Stomach (tissue), 9 donors: ENCODE measurements around the gene CCDC138. TPM values are rescaled to one million over a fixed set of nuclear protein-coding genes. Genes with fewer than 3 reads are reported as not detected.

Experiments used
- DNase-seq, 2 donors: peaks; one replicate each; pipeline versions ENCODE4 v3.0.0 to v3.0.0-alpha.2; 2013 to 2019
- H3K27ac ChIP-seq, 5 donors: fragments of 200-600 bp in 4 of 5; sonication (generic) in 4 of 5; one replicate each; pipeline ENCODE4 v1.5.1; 2013 to 2019; ENCODE audit warnings: mild to moderate bottlenecking in 1 of 5, moderate library complexity in 1 of 5
- H3K27me3 ChIP-seq, 3 donors: fragments of 200-600 bp; sonication (generic); one replicate each; pipeline ENCODE4 v1.5.1; 2017 to 2019; ENCODE audit warnings: mixed run types in 1 of 3
- H3K36me3 ChIP-seq, 4 donors: fragments of 200-600 bp; sonication (generic); 1 replicate in 3 of 4; 2 replicates in 1 of 4; pipeline ENCODE4 v1.5.1; 2016 to 2019
- H3K4me1 ChIP-seq, 4 donors: fragments of 200-600 bp; sonication (generic); one replicate each; pipeline ENCODE4 v1.5.1; 2016 to 2019
- H3K4me3 ChIP-seq, 4 donors: fragments of 200-600 bp; sonication (generic) in 3 of 4; one replicate each; pipeline ENCODE4 v1.5.1; 2016 to 2019; ENCODE audit warnings: mild to moderate bottlenecking in 1 of 4
- H3K9me3 ChIP-seq, 4 donors: fragments of 200-600 bp; sonication (generic); one replicate each; pipeline ENCODE4 v1.5.1; 2016 to 2019
- EP300 ChIP-seq: sonication (generic); formaldehyde crosslinking; IDR thresholded peaks from one replicate; pipeline ENCODE4 v1.6.1; 2017; ENCODE audit warnings: antibody characterized with exemption
- POLR2A ChIP-seq, 4 donors: fragments of 450-650 bp; IDR thresholded peaks; one replicate each; pipeline ENCODE4 v1.6.1; 2016; ENCODE audit warnings: antibody characterized with exemption in 4 of 4, control low read depth in 2 of 4, mild to moderate bottlenecking in 1 of 4, moderate library complexity in 1 of 4
- POLR2AphosphoS5 ChIP-seq, 3 donors: sonication (generic); formaldehyde crosslinking; IDR thresholded peaks; one replicate each; pipeline ENCODE4 v1.6.1; 2016; ENCODE audit warnings: antibody characterized with exemption in 3 of 3
- WGBS, 5 donors: extraction: QIAGEN DNeasy Blood & Tissue Kit in 3 of 5; methylation state at CpG; one replicate each; pipeline versions ENCODE4 v1.1.5 to v1.1.7; 2013 to 2018; 5-methylcytosine and 5-hydroxymethylcytosine counted together
- intact Hi-C: fragments of 100-400 bp; cut with DNase I; formaldehyde crosslinking; loops from one replicate; pipeline ENCODE4 v1.15.1; 2023; ENCODE audit warnings: low total_unique reads
- polyA plus RNA-seq, 3 donors: library from polyadenylated mRNA; stranded (reverse); fragments of 200-250 nt; gene quantifications; one replicate each; pipeline ENCODE4 v1.2.3, GENCODE V29; 2013
- total RNA-seq, 5 donors: library from RNA; depleted of rRNA; stranded (reverse); fragments of >200 nt; gene quantifications; one replicate each; pipeline versions ENCODE4 v1.1.0 to v1.2.3, GENCODE V29; 2014 to 2016
- TF ChIP-seq, protein P1 (sequence below), 7 experiments: fragments of 450-650 bp in 4 of 7; fragments of 200-600 bp in 3 of 7; sonication (generic) in 3 of 7; IDR thresholded peaks; one replicate each; pipeline ENCODE4 v1.5.1; 2016 to 2019; ENCODE audit warnings: antibody characterized with exemption in 7 of 7, control low read depth in 2 of 7, mild to moderate bottlenecking in 1 of 7
- donor health status: healthy with polysubstance abuse.
- donor health status: Bipolar disorder and iron deficiency.
- donor health status: healthy.

The CCDC138 gene
- total and polyA plus RNA-seq, 8 donors: 0.29 to 25.4 (median 1.9) TPM

DNA sequence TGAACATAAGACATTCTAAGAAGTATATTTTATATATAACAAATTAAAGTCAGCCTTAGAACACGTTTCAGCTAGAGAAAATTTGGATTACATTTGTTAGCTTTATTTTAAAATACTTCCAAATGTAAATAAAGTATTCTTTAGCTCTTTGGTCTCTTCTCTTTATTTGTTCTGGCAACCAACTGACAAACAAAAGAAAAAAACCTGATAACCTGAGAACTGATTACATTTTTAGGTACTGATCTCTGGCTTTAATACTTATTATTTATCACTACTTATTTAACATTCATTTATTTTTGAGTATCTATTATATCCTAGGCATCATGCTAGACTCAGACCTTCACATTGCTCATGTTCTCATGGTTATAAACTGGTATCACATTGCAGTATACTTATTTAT lies 18.5 kb downstream of the CCDC138 start:
- DNase-seq: no peak
- WGBS, 5 donors: 29 to 53% (median 52%) methylated on average over 1 of the region's 1 CpG
- no peaks in the 10 kb centered on the region for H3K4me1 ChIP-seq
- TF ChIP-seq EP300 (no peak), POLR2A (IDR thresholded peaks at IDR 0.05) (no peak), POLR2AphosphoS5 (IDR thresholded peaks at IDR 0.05) (no peak)
- TF ChIP-seq, protein P1, sequence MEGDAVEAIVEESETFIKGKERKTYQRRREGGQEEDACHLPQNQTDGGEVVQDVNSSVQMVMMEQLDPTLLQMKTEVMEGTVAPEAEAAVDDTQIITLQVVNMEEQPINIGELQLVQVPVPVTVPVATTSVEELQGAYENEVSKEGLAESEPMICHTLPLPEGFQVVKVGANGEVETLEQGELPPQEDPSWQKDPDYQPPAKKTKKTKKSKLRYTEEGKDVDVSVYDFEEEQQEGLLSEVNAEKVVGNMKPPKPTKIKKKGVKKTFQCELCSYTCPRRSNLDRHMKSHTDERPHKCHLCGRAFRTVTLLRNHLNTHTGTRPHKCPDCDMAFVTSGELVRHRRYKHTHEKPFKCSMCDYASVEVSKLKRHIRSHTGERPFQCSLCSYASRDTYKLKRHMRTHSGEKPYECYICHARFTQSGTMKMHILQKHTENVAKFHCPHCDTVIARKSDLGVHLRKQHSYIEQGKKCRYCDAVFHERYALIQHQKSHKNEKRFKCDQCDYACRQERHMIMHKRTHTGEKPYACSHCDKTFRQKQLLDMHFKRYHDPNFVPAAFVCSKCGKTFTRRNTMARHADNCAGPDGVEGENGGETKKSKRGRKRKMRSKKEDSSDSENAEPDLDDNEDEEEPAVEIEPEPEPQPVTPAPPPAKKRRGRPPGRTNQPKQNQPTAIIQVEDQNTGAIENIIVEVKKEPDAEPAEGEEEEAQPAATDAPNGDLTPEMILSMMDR (IDR thresholded peaks at IDR 0.05): no peak
- H3K27ac ChIP-seq: no peak overlapping the region
- intact Hi-C loops: no loop called here
- no peak overlapping the region for H3K4me3 ChIP-seq
- peaks cover 0 to 33% (median 28%) of the 10 kb centered on the region in 4 donors for H3K36me3 ChIP-seq
- H3K27me3 ChIP-seq: no peaks in the 10 kb centered on the region
- peaks cover 0 to 10% (median 3%) of the 10 kb centered on the region in 4 donors for H3K9me3 ChIP-seq

DNA sequence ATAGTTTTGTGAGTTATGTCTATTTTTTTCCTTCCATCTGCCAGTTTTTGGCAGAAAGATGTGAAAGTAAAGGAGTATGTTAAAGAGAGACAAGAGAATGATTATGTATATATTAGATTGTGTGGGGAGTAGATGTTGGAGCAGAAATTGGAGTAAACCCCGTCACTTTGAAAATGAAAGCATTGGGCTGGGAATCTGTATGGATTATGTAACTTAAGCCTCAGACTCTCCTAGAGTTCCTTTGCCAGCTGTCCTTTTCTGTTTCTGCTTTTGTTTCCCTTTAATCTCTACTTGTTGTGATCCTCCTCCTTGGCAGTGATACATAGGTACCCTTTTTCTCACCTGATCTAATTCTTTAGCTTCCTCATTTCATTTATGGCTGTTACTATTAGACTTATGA lies 19.2 kb downstream of the CCDC138 start:
- H3K36me3 ChIP-seq: peaks cover 0 to 33% (median 26%) of the 10 kb centered on the region in 4 donors
- WGBS, 5 donors: 52 to 88% (median 73%) methylated on average over 1 of the region's 1 CpG
- intact Hi-C loops: no loop called here
- TF ChIP-seq EP300 (no peak), POLR2A (IDR thresholded peaks at IDR 0.05) (no peak), POLR2AphosphoS5 (IDR thresholded peaks at IDR 0.05) (no peak)
- TF ChIP-seq, protein P1 (IDR thresholded peaks at IDR 0.05): no peak
- peaks cover 0 to 12% (median 3%) of the 10 kb centered on the region in 4 donors for H3K9me3 ChIP-seq
- H3K4me3 ChIP-seq: no peak overlapping the region
- H3K27me3 ChIP-seq: no peaks in the 10 kb centered on the region
- no peaks in the 10 kb centered on the region for H3K4me1 ChIP-seq
- DNase-seq: no peak
- H3K27ac ChIP-seq: no peak overlapping the region

DNA sequence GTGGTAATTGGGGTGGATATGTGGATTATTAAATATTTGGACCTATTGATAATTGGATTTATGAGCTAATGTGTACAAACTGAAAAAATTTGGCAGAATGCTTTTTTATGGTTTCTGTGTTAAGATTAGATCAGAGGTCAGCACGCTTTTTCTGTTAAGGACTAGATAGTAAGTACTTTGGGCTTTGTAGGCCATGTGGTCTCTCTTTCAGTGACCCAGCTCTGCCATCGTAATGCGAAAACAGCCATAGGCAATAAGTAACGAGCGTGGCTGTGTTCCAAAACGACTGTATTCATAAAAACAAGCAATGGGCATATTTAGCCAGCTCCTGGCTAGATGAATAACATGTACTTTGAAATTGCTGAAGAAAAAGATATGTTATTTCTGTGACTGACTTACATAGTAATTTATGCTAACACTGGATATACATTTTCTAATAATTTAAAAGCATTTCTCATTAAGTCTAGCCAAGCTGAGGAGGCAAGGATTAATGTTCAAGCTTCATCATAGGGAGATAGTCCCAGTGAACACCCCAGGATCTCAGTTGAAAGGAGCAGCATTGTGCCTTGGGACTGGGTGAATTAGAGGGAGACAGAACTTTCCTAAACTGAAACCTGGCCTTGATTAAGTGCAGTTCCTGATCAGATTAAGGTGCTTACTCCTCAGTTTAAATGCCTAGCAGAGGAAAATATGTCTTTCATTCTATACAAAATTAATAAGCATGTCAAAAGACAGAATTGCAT lies 20.0 kb downstream of the CCDC138 start:
- peaks cover 0 to 12% (median 3%) of the 10 kb centered on the region in 4 donors for H3K9me3 ChIP-seq
- TF ChIP-seq POLR2AphosphoS5 (IDR thresholded peaks at IDR 0.05) (no peak), EP300 (no peak), POLR2A (IDR thresholded peaks at IDR 0.05) (no peak)
- TF ChIP-seq, protein P1 (IDR thresholded peaks at IDR 0.05): no peak
- no peaks in the 10 kb centered on the region for H3K27me3 ChIP-seq
- WGBS, 5 donors: 87 to 94% (median 91%) methylated on average over 6 of the region's 6 CpGs
- intact Hi-C loops: no loop called here
- H3K4me3 ChIP-seq: no peak overlapping the region
- no peaks in the 10 kb centered on the region for H3K4me1 ChIP-seq
- DNase-seq: no peak
- H3K36me3 ChIP-seq: peaks cover 0 to 33% (median 26%) of the 10 kb centered on the region in 4 donors
- no peak overlapping the region for H3K27ac ChIP-seq

DNA sequence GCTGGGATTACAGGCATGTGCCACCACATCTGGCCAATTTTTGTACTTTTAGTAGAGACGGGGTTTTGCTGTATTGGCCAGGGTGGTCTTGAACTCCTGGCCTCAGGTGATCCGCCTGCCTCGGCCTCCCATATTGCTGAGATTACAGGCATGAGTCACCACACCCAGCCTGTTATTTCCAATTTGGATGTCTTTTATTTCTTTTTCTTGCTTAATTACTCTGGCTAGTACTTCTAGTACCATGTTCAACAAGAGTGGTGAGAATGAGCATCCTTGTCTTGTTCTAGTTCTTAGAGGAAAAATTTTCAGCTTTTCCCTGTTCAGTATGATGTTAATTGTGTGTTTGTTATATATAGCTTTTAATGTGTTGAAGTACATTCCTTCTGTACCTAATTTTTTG lies 23.4 kb downstream of the CCDC138 start:
- no peak for DNase-seq
- TF ChIP-seq POLR2A (IDR thresholded peaks at IDR 0.05) (no peak), EP300 (no peak), POLR2AphosphoS5 (IDR thresholded peaks at IDR 0.05) (no peak)
- TF ChIP-seq, protein P1 (IDR thresholded peaks at IDR 0.05): no peak
- H3K4me3 ChIP-seq: no peak overlapping the region

More for the DNA sequence above, 23.4 kb downstream of the CCDC138 start:
- 90 to 100% (median 99%) methylated on average over 3 of the region's 3 CpGs for WGBS, 5 donors
- Histone ChIP-seq H3K36me3 (peaks cover 5 to 34% (median 28%) of the 10 kb centered on the region in 4 donors), H3K9me3 (peaks cover 0 to 12% (median 3%) of the 10 kb centered on the region in 4 donors), H3K27ac (no peak overlapping the region), H3K27me3 (no peaks in the 10 kb centered on the region), H3K4me1 (no peaks in the 10 kb centered on the region)
- intact Hi-C loops: no loop called here
